ENCODE data around the gene CD300LD.

The CD300LD gene

GRCh38 chr17:74610108-74610507 lies 18.0 kb upstream of the CD300LD start:
- DNase-seq: no peak
- Histone ChIP-seq H3K27ac (no peak overlapping the region), H3K4me3 (ENCODE audit: low read depth, low read length) (no peak overlapping the region), H3K27me3 (replicated peaks) (no peaks in the 10 kb centered on the region), H3K36me3 (replicated peaks) (no peaks in the 10 kb centered on the region)
- in situ Hi-C loops (cut with HindIII; ENCODE audit: low pct_ligation_motif_present, low sequenced_read_pairs): no loop called here
- no peak for TF ChIP-seq CTCF (IDR thresholded peaks at IDR 0.05; ENCODE audit: low read depth, low read length, missing control alignments)

- H3K27me3 ChIP-seq (replicated peaks): no peaks in the 10 kb centered on the region
Measured at GRCh38 chr17:74608511-74608910, 16.4 kb upstream of the CD300LD start.

GRCh38 chr17:74607221-74607620 lies 15.1 kb upstream of the CD300LD start:
- DNase-seq: no peak
- H3K36me3 ChIP-seq (replicated peaks): no peaks in the 10 kb centered on the region
- in situ Hi-C loops (cut with HindIII; ENCODE audit: low pct_ligation_motif_present, low sequenced_read_pairs): no loop called here
- no peak overlapping the region for H3K4me3 ChIP-seq (ENCODE audit: low read depth, low read length)
- no peak for TF ChIP-seq CTCF (IDR thresholded peaks at IDR 0.05; ENCODE audit: low read depth, low read length, missing control alignments)
- H3K27ac ChIP-seq: no peak overlapping the region
- H3K27me3 ChIP-seq (replicated peaks): no peaks in the 10 kb centered on the region

More at GRCh38 chr17:74608511-74608910, 16.4 kb upstream of the CD300LD start:
- Histone ChIP-seq H3K36me3 (replicated peaks) (no peaks in the 10 kb centered on the region), H3K4me3 (ENCODE audit: low read depth, low read length) (no peak overlapping the region), H3K27ac (no peak overlapping the region)
- DNase-seq: no peak
- no peak for TF ChIP-seq CTCF (IDR thresholded peaks at IDR 0.05; ENCODE audit: low read depth, low read length, missing control alignments)
- in situ Hi-C loops (cut with HindIII; ENCODE audit: low pct_ligation_motif_present, low sequenced_read_pairs): no loop called here

- Histone ChIP-seq H3K36me3 (replicated peaks) (no peaks in the 10 kb centered on the region), H3K27ac (no peak overlapping the region), H3K27me3 (replicated peaks) (no peaks in the 10 kb centered on the region), H3K4me3 (ENCODE audit: low read depth, low read length) (no peak overlapping the region)
- in situ Hi-C loops (cut with HindIII; ENCODE audit: low pct_ligation_motif_present, low sequenced_read_pairs): no loop called here
- no peak for DNase-seq
- TF ChIP-seq CTCF (IDR thresholded peaks at IDR 0.05; ENCODE audit: low read depth, low read length, missing control alignments): no peak
Measured at GRCh38 chr17:74606050-74606449, 14.0 kb upstream of the CD300LD start.

- DNase-seq: peak; percentile 24
- Histone ChIP-seq H3K27ac (no peak overlapping the region), H3K4me3 (ENCODE audit: low read depth, low read length) (no peak overlapping the region), H3K36me3 (replicated peaks) (no peaks in the 10 kb centered on the region), H3K27me3 (replicated peaks) (no peaks in the 10 kb centered on the region)
- TF ChIP-seq CTCF (IDR thresholded peaks at IDR 0.05; ENCODE audit: low read depth, low read length, missing control alignments): no peak
- in situ Hi-C loops (cut with HindIII; ENCODE audit: low pct_ligation_motif_present, low sequenced_read_pairs): no loop called here
Measured at GRCh38 chr17:74605361-74605760, 13.3 kb upstream of the CD300LD start.

GRCh38 chr17:74604761-74605160 lies 12.7 kb upstream of the CD300LD start:
- H3K4me3 ChIP-seq (ENCODE audit: low read depth, low read length): no peak overlapping the region
- H3K27ac ChIP-seq: no peak overlapping the region
- TF ChIP-seq CTCF (IDR thresholded peaks at IDR 0.05; ENCODE audit: low read depth, low read length, missing control alignments): no peak
- in situ Hi-C loops (cut with HindIII; ENCODE audit: low pct_ligation_motif_present, low sequenced_read_pairs): no loop called here
- no peaks in the 10 kb centered on the region for H3K36me3 ChIP-seq (replicated peaks)
- H3K27me3 ChIP-seq (replicated peaks): no peaks in the 10 kb centered on the region
- DNase-seq: no peak
